ENCODE results near the gene ST8SIA3.

Gene ST8SIA3

GRCh38 chr18:57352271-57352701 is at the start of gene ST8SIA3:
ST8SIA3 (plus strand) TSS chr18:57352557; CDS start chr18:57352847, 290 bp downstream.
- Histone ChIP-seq H3K9me3 (ENCODE audit: severe bottlenecking) (no peaks in the 10 kb centered on the region), H3K4me3 (ENCODE audit: low read depth, low read length) (peak within 1 kb of the TSS; percentile 95), H3K36me3 (peaks cover 27% of the 10 kb centered on the region), H3K27me3 (ENCODE audit: insufficient read depth, low read depth, severe bottlenecking) (no peaks in the 10 kb centered on the region), H3K27ac (peak within 1 kb of the TSS; percentile 92)
- TF ChIP-seq, protein P1, sequence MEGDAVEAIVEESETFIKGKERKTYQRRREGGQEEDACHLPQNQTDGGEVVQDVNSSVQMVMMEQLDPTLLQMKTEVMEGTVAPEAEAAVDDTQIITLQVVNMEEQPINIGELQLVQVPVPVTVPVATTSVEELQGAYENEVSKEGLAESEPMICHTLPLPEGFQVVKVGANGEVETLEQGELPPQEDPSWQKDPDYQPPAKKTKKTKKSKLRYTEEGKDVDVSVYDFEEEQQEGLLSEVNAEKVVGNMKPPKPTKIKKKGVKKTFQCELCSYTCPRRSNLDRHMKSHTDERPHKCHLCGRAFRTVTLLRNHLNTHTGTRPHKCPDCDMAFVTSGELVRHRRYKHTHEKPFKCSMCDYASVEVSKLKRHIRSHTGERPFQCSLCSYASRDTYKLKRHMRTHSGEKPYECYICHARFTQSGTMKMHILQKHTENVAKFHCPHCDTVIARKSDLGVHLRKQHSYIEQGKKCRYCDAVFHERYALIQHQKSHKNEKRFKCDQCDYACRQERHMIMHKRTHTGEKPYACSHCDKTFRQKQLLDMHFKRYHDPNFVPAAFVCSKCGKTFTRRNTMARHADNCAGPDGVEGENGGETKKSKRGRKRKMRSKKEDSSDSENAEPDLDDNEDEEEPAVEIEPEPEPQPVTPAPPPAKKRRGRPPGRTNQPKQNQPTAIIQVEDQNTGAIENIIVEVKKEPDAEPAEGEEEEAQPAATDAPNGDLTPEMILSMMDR (IDR thresholded peaks at IDR 0.05; ENCODE audit: low read depth, low read length), result no peak
- DNase-seq, result peak; percentile 67

DNA sequence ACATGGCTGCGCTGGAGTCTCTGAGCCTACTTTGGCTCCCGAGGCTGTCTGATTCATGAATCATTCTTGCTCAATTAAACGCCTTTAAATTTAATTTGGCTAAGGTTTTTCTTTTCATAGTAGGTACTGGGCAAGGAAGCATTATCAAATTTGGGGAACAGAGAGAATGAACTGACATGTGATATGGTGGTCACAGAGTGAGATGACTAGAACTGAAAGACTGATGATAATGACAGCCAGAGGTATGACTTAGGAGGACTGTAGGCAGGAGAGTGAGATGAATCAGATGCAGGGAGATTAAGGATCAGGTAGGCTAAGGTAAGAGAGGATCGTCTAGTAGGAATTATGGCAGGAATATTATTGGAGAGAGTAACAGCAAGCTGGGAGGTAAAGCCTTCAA is 40.9 kb upstream of the ST8SIA3 start:
- H3K4me3 ChIP-seq (ENCODE audit: low read depth, low read length), result no peak overlapping the region
- H3K9me3 ChIP-seq (ENCODE audit: severe bottlenecking), result no peaks in the 10 kb centered on the region
- no peak overlapping the region for H3K27ac ChIP-seq
- no peaks in the 10 kb centered on the region for H3K36me3 ChIP-seq
- TF ChIP-seq, protein P1 (IDR thresholded peaks at IDR 0.05; ENCODE audit: low read depth, low read length), result no peak
- H3K27me3 ChIP-seq (ENCODE audit: insufficient read depth, low read depth, severe bottlenecking), result no peaks in the 10 kb centered on the region
- no peak for DNase-seq

GRCh38 chr18:57312346-57313144 is 39.8 kb upstream of the ST8SIA3 start:
- no peaks in the 10 kb centered on the region for H3K27me3 ChIP-seq (ENCODE audit: insufficient read depth, low read depth, severe bottlenecking)
- no peak for DNase-seq

DNA sequence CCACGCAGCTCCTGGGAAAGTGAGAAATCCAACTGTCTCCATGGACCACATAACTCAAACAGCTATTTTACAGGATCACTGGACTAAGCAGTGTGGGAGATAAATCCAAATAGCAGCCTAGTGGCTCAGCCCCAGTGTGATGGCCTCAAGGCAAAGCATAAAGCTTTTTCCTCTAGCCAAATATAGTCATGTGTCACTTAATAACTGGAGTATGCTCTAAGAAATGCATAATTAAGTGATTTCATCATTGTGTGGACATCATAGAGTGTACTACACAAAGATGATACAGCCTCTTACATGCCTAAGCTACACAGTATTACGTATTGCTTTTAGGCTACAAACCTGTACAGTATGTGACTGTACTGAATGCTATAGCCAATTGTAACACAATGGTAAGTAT is 31.8 kb upstream of the ST8SIA3 start:
- Histone ChIP-seq H3K9me3 (ENCODE audit: severe bottlenecking) (peaks cover 2% of the 10 kb centered on the region), H3K27ac (no peak overlapping the region), H3K27me3 (ENCODE audit: insufficient read depth, low read depth, severe bottlenecking) (no peaks in the 10 kb centered on the region), H3K4me3 (ENCODE audit: low read depth, low read length) (no peak overlapping the region), H3K36me3 (no peaks in the 10 kb centered on the region)
- DNase-seq, result no peak
- TF ChIP-seq, protein P1 (IDR thresholded peaks at IDR 0.05; ENCODE audit: low read depth, low read length), result no peak

More at GRCh38 chr18:57312346-57313144, 39.8 kb upstream of the ST8SIA3 start:
- TF ChIP-seq, protein P1 (IDR thresholded peaks at IDR 0.05; ENCODE audit: low read depth, low read length), result no peak
- H3K4me3 ChIP-seq (ENCODE audit: low read depth, low read length), result no peak overlapping the region
- peaks cover 2% of the 10 kb centered on the region for H3K9me3 ChIP-seq (ENCODE audit: severe bottlenecking)
- no peak overlapping the region for H3K27ac ChIP-seq
- no peaks in the 10 kb centered on the region for H3K36me3 ChIP-seq

DNA sequence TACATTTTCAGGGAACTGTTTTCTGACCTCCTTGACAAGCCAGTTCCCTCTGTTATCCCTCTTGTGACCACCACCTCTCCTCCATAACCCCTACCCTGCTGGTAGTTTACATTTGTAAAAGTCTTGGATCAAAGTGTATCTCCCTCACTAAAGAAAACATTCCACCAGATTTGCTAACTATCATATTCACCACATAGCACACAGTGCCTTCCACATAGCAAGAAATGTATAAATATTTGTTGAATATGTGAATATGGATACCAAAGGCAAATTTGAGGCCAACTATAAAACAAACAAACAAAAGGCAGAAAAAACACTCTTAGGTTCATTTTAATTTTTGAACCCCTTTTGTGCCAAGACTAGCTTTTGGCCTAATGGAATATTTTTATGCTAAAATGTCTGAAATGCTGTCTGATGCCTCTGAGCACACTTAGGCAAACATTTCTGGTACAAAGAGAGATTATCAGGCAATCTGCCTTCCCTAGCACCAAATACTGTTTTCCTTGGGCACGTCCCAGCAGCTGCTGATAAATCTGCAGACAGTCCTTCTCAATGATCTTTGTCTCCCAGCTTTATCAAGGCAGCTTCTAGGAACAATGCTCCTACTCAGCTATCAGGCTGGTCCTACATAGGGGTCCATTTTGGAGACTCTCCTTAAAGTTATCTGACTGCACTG is 26.7 kb upstream of the ST8SIA3 start:
- Histone ChIP-seq H3K36me3 (no peaks in the 10 kb centered on the region), H3K27ac (no peak overlapping the region), H3K27me3 (ENCODE audit: insufficient read depth, low read depth, severe bottlenecking) (no peaks in the 10 kb centered on the region), H3K4me3 (ENCODE audit: low read depth, low read length) (no peak overlapping the region), H3K9me3 (ENCODE audit: severe bottlenecking) (no peaks in the 10 kb centered on the region)
- DNase-seq, result no peak
- TF ChIP-seq, protein P1 (IDR thresholded peaks at IDR 0.05; ENCODE audit: low read depth, low read length), result no peak
